Measurements from ENCODE around the gene PKNOX1. TPM values are rescaled to one million over a fixed set of nuclear protein-coding genes. Genes with fewer than 3 reads are reported as not detected.
"Not testable (repeated sequence)": the region's sequence is repeated elsewhere in the genome, so short reads cannot be mapped to it uniquely, and the experiment has no call there.

The PKNOX1 gene
- total RNA-seq (2014; rRNA removed; shearing (Covaris generic)): 18.5 and 21.2 TPM in 2 replicates
- polyA plus RNA-seq (2015; cell fraction: cytosol; rRNA removed): 30.2 and 41.3 TPM in 2 replicates
- 12.6 and 22.3 TPM in 2 replicates for polyA plus RNA-seq (2015; cell fraction: nucleus; rRNA removed)

GRCh38 chr21:42973991-42974831 is at the start of gene PKNOX1:
TSS of gene PKNOX1 (plus strand) at chr21:42974562. CDS start at chr21:43004382, 29,820 bp downstream.
- in situ Hi-C loops (cut with HindIII; ENCODE audit: low pct_unique_long_range_greater_than_20kb, low sequenced_read_pairs): no loop called here
- peak; percentile 96 for DNase-seq (ENCODE audit: low read depth, low spot score)

- DNase-seq (ENCODE audit: low read depth, low spot score): no peak
- in situ Hi-C loops (cut with HindIII; ENCODE audit: low pct_unique_long_range_greater_than_20kb, low sequenced_read_pairs): no loop called here
These were observed 49.0 kb upstream of the PKNOX1 start, which contains the start of gene ERVH48-1 for GRCh38 chr21:42925114-42925926. TSS of gene ERVH48-1 (minus strand) at chr21:42925630. CDS start at chr21:42919006, 6,624 bp downstream.

GRCh38 chr21:42927474-42928200 is 46.7 kb upstream of the PKNOX1 start:
- peak; percentile 9 for DNase-seq (ENCODE audit: low read depth, low spot score)
- in situ Hi-C loops (cut with HindIII; ENCODE audit: low pct_unique_long_range_greater_than_20kb, low sequenced_read_pairs): not testable (repeated sequence)

GRCh38 chr21:42929969-42930368 is 44.4 kb upstream of the PKNOX1 start:
- in situ Hi-C loops (cut with HindIII; ENCODE audit: low pct_unique_long_range_greater_than_20kb, low sequenced_read_pairs): no loop called here
- DNase-seq (ENCODE audit: low read depth, low spot score): no peak

- in situ Hi-C loops (cut with HindIII; ENCODE audit: low pct_unique_long_range_greater_than_20kb, low sequenced_read_pairs): no loop called here
These were observed 42.7 kb upstream of the PKNOX1 start for GRCh38 chr21:42931560-42932235.

GRCh38 chr21:42932378-42933136 is 41.8 kb upstream of the PKNOX1 start:
- DNase-seq (ENCODE audit: low read depth, low spot score); in situ Hi-C loops (cut with HindIII; ENCODE audit: low pct_unique_long_range_greater_than_20kb, low sequenced_read_pairs): not testable (repeated sequence)

More at GRCh38 chr21:42931560-42932235, 42.7 kb upstream of the PKNOX1 start:
- DNase-seq (ENCODE audit: low read depth, low spot score): no peak

- DNase-seq (ENCODE audit: low read depth, low spot score); in situ Hi-C loops (cut with HindIII; ENCODE audit: low pct_unique_long_range_greater_than_20kb, low sequenced_read_pairs): not testable (repeated sequence)
These were observed 41.0 kb upstream of the PKNOX1 start for GRCh38 chr21:42933137-42933970.

- DNase-seq (ENCODE audit: low read depth, low spot score); in situ Hi-C loops (cut with HindIII; ENCODE audit: low pct_unique_long_range_greater_than_20kb, low sequenced_read_pairs): not testable (repeated sequence)
These were observed 40.4 kb upstream of the PKNOX1 start for GRCh38 chr21:42933973-42934372.

- DNase-seq (ENCODE audit: low read depth, low spot score); in situ Hi-C loops (cut with HindIII; ENCODE audit: low pct_unique_long_range_greater_than_20kb, low sequenced_read_pairs): not testable (repeated sequence)
These were observed 38.0 kb upstream of the PKNOX1 start for GRCh38 chr21:42936360-42936759.

- in situ Hi-C loops (cut with HindIII; ENCODE audit: low pct_unique_long_range_greater_than_20kb, low sequenced_read_pairs); DNase-seq (ENCODE audit: low read depth, low spot score): not testable (repeated sequence)
These were observed 37.1 kb upstream of the PKNOX1 start for GRCh38 chr21:42937034-42937940.

- DNase-seq (ENCODE audit: low read depth, low spot score): no peak
- in situ Hi-C loops (cut with HindIII; ENCODE audit: low pct_unique_long_range_greater_than_20kb, low sequenced_read_pairs): no loop called here
These were observed 36.3 kb upstream of the PKNOX1 start for GRCh38 chr21:42937960-42938605.

- DNase-seq (ENCODE audit: low read depth, low spot score): not testable (repeated sequence)
These were observed 35.8 kb upstream of the PKNOX1 start for GRCh38 chr21:42938606-42938995.

GRCh38 chr21:42939582-42940413 is 34.6 kb upstream of the PKNOX1 start:
- DNase-seq (ENCODE audit: low read depth, low spot score): peak; percentile 15
- in situ Hi-C loops (cut with HindIII; ENCODE audit: low pct_unique_long_range_greater_than_20kb, low sequenced_read_pairs): no loop called here

More at GRCh38 chr21:42938606-42938995, 35.8 kb upstream of the PKNOX1 start:
- in situ Hi-C loops (cut with HindIII; ENCODE audit: low pct_unique_long_range_greater_than_20kb, low sequenced_read_pairs): not testable (repeated sequence)

All from SK-MEL-5 (cell line).